ENCODE results near the gene PPFIA1. TPM values are rescaled to one million over a fixed set of nuclear protein-coding genes. Genes with fewer than 3 reads are reported as not detected.

Gene PPFIA1
- total RNA-seq, 6 donors from 2014 or later: 53.7 to 164 (median 83.3) TPM

DNA sequence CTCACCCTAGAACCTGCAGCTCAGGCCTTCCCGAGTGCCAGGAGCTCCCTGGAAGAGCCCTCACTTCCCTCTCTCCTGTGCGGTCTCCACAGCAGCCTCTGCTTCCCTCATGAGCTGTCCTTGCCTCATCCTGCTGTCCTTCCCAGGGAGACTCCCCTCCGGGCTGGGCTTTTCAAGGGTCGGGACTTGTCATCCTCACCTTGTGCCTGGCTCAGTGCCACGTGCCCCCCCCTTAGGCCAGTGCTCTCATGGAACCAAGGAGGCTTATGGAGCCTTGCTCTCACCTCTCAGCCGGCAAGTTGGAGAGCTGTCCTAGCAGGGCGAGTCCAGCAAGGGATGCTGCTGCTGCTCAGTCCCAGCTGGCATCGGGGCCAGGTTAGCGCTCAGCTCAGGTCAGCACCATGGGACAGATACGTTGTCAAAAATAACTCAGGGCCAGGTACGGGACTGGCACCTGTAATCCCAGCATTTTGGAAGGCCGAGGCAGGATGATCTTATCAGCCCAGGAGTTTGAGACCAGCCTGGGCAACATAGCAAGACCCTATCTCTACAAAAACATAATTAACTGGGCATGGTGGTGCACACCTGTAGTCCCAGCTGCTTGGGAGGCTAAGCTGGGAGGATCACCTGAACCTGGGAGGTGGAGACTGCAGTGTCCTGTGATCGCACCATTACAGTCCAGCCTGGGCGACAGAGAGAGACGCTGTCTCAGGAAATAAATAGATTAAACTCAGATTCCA, 141.4 kb downstream of the PPFIA1 start:
- Histone ChIP-seq H3K36me3 (peaks cover 33 to 96% (median 85%) of the 10 kb centered on the region in 4 donors), H3K27ac (no peak overlapping the region), H3K27me3 (no peaks in the 10 kb centered on the region), H3K9me3 (no peaks in the 10 kb centered on the region), H3K4me1 (no peaks in the 10 kb centered on the region), H3K4me3 (no peak overlapping the region)
- ATAC-seq (ENCODE audit: low FRiP score in 2 of 2) (peak in 1 of 2 donors; percentile 13), DNase-seq (no peak)
- TF ChIP-seq POLR2A (IDR thresholded peaks at IDR 0.05) (no peak), POLR2AphosphoS5 (IDR thresholded peaks at IDR 0.05) (no peak), EP300 (IDR thresholded peaks at IDR 0.05) (no peak)
- TF ChIP-seq, protein P1, sequence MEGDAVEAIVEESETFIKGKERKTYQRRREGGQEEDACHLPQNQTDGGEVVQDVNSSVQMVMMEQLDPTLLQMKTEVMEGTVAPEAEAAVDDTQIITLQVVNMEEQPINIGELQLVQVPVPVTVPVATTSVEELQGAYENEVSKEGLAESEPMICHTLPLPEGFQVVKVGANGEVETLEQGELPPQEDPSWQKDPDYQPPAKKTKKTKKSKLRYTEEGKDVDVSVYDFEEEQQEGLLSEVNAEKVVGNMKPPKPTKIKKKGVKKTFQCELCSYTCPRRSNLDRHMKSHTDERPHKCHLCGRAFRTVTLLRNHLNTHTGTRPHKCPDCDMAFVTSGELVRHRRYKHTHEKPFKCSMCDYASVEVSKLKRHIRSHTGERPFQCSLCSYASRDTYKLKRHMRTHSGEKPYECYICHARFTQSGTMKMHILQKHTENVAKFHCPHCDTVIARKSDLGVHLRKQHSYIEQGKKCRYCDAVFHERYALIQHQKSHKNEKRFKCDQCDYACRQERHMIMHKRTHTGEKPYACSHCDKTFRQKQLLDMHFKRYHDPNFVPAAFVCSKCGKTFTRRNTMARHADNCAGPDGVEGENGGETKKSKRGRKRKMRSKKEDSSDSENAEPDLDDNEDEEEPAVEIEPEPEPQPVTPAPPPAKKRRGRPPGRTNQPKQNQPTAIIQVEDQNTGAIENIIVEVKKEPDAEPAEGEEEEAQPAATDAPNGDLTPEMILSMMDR (IDR thresholded peaks at IDR 0.05): no peak
- WGBS, 2 donors: 93 to 96% methylated on average over 14 to 15 of the region's 15 CpGs

DNA sequence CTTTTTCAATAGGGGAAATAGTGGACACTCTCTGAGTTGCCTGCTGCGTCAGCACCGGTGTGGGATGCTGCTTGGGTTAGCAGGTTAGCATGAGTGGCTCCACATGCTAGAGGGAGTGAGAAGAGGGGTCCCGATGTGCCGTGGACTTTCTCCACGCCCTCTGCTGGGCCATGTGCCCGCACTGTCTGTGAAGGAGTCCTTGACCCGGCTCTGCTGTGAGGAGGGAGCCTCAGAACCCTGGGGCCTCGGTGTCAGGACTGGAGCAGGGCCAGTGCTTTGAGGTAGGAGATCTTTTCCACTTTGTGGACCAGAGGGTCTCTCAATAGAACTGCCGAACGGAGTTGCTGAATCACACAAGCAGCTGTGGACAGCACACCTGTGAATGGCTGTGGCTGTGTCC, 142.7 kb downstream of the PPFIA1 start:
- peaks cover 24 to 99% (median 86%) of the 10 kb centered on the region in 4 donors for H3K36me3 ChIP-seq
- TF ChIP-seq POLR2A (IDR thresholded peaks at IDR 0.05): no peak
- H3K27ac ChIP-seq: no peak overlapping the region
- H3K27me3 ChIP-seq: no peaks in the 10 kb centered on the region
- ATAC-seq (ENCODE audit: low FRiP score in 2 of 2): no peak
- 90 to 93% methylated on average over 7 to 10 of the region's 10 CpGs for WGBS, 2 donors
- no peaks in the 10 kb centered on the region for H3K4me1 ChIP-seq
- DNase-seq: no peak
- H3K9me3 ChIP-seq: no peaks in the 10 kb centered on the region
- no peak overlapping the region for H3K4me3 ChIP-seq

DNA sequence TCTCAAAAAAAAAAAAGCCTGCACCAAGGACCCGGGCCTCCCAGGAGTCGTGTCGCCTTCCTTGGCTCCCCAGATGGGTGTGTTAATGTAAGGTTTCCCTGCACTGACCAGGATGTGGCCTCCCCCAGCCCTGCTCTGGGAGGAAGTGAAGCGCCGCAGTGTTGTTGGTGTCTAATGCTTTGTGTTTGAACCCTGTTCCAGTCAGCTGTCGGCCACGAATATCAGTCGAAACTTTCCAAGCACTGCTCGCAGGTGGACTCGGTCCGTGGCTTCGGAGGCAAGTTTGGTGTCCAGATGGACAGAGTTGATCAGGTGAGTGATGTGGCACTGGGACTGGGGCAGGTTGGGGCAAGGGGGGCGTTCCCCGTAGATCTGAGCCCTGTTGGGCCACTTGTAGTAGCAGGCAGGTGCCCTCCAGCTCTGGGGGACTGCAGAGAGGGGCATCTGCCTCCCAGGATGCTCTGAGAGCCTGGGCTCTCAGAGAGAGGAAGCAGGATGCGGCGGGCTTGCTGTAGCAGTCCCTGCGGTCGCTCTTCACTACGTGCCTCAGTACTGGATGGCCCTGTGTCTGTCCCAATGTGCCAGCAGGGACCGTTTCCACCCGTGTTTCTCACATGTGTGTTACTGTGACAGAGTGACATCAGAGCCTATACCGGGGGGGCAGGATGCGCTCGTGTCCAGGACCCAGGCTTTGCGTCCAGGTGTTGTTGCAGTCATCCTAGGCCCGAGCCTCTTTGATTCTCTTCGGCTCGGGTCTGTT, 144.0 kb downstream of the PPFIA1 start:
- no peak overlapping the region for H3K27ac ChIP-seq
- no peak for DNase-seq
- TF ChIP-seq, protein P1 (IDR thresholded peaks at IDR 0.05): no peak
- TF ChIP-seq POLR2AphosphoS5 (IDR thresholded peaks at IDR 0.05) (no peak), POLR2A (IDR thresholded peaks at IDR 0.05) (no peak), EP300 (IDR thresholded peaks at IDR 0.05) (no peak)
- H3K9me3 ChIP-seq: no peaks in the 10 kb centered on the region
- peaks cover 18 to 98% (median 84%) of the 10 kb centered on the region in 4 donors for H3K36me3 ChIP-seq
- no peaks in the 10 kb centered on the region for H3K27me3 ChIP-seq
- WGBS, 2 donors: 91 to 92% methylated on average over 25 to 28 of the region's 28 CpGs
- no peaks in the 10 kb centered on the region for H3K4me1 ChIP-seq
- no peak for ATAC-seq (ENCODE audit: low FRiP score in 2 of 2)
- H3K4me3 ChIP-seq: no peak overlapping the region

DNA sequence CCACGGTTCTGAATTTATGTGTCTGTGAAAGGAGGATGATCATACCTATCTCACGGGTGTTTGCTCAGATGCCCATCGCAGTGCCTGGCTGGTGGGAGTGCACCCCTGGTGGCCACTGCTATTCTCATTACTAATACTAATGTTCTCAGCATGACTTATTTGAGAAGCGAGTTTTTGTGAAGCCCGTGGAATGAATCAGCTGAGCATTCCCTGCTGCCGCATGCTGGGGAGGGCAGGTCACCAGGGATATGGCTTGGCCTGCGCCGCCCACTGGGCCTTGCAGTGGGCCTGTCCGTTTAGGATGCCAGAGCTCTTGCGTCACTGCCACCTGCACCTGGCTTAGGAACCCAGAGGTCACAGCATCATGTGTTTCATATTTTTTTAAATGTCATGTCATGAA, 144.7 kb downstream of the PPFIA1 start:
- ATAC-seq (ENCODE audit: low FRiP score in 2 of 2): peak in 1 of 2 donors; percentile 38
- TF ChIP-seq, protein P1 (IDR thresholded peaks at IDR 0.05): no peak
- no peak for TF ChIP-seq POLR2AphosphoS5 (IDR thresholded peaks at IDR 0.05)
- no peak for TF ChIP-seq POLR2A (IDR thresholded peaks at IDR 0.05)
- TF ChIP-seq EP300 (IDR thresholded peaks at IDR 0.05): no peak
- Histone ChIP-seq H3K4me3 (no peak overlapping the region), H3K4me1 (no peaks in the 10 kb centered on the region), H3K27me3 (no peaks in the 10 kb centered on the region), H3K27ac (no peak overlapping the region), H3K9me3 (no peaks in the 10 kb centered on the region), H3K36me3 (peaks cover 19 to 98% (median 85%) of the 10 kb centered on the region in 4 donors)
- DNase-seq: no peak
- 86 to 88% methylated on average over 4 to 10 of the region's 10 CpGs for WGBS, 2 donors

DNA sequence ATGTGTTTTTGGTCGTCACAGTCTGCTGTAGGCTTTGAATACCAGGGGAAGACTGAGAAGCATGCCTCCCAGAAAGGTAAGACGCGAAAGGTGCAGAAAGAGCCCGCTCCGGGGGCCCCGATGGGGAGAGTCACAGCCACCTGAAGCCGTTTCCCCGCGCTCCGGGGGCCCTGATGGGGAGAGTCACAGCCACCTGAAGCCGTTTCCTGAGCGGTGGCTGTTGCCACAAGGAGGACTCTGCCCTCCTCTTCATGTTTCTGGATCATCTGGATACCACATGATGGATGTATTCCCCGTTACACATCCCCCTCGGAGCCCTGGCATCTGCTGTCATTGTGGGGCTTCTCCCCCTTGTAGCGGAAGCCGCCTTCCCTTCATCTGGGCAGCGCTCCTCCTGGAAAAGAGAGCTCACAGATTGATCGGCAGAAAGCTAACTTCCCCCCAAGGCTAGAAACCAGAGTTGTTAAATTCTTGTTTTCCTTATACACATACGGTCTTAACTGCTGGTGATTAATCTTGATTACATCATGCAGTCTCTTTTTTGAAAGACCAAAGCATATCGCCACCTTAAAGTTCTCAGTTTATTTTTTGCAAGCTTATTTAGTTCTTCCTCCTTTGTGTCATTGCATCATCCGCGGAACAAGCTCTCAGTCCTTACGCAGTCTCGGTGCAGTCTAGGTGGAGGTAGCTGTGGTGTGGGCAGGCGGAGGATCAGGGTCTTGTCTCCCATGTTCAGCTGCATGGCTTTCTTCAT, 145.3 kb downstream of the PPFIA1 start:
- Histone ChIP-seq H3K9me3 (no peaks in the 10 kb centered on the region), H3K27ac (no peak overlapping the region), H3K4me3 (no peak overlapping the region), H3K36me3 (peaks cover 21 to 98% (median 85%) of the 10 kb centered on the region in 4 donors), H3K27me3 (no peaks in the 10 kb centered on the region), H3K4me1 (no peaks in the 10 kb centered on the region)
- TF ChIP-seq, protein P1 (IDR thresholded peaks at IDR 0.05): no peak
- no peak for TF ChIP-seq POLR2A (IDR thresholded peaks at IDR 0.05)
- no peak for TF ChIP-seq EP300 (IDR thresholded peaks at IDR 0.05)
- TF ChIP-seq POLR2AphosphoS5 (IDR thresholded peaks at IDR 0.05): no peak
- no peak for DNase-seq
- no peak for ATAC-seq (ENCODE audit: low FRiP score in 2 of 2)
- WGBS, 2 donors: 63 to 70% methylated on average over 21 to 25 of the region's 25 CpGs

All from upper lobe of left lung (tissue), 6 donors.